ENCODE data around the gene MARS1.

DNA sequence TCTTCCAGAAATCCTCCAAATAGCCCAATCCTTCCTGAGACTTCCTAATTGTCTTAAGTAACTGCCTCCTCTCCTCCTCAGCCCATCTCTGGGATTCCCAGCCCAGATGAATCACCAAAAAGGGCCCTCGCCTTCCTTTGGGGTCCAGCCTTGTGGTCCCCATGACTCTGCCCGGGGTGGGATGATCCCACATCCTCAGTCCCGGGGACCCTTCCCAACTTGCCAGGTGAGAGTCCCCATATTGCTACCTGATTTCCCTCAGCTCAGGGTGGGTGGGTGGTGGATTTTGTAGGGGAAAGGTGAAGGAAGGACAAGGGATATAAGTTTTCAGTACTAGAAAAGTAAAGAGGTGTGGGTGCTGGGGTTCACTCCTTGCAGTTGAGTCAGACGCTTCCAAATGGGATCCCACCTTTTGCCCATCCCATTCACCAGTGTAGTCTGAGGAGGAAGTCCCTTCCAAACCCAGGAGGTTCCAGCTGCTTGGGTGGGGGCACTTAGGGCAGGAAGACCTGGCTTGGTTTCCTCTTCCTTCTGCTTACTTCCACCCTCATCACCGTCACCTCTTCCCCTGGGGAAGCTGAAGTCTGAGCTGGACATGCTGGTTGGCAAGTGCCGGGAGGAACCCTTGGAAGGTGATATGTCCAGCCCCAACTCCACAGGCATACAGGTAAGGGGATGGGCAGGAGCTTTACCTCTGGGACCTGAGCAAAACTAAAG lies 22.7 kb upstream of the MARS1 start:
- TF ChIP-seq, protein P1, sequence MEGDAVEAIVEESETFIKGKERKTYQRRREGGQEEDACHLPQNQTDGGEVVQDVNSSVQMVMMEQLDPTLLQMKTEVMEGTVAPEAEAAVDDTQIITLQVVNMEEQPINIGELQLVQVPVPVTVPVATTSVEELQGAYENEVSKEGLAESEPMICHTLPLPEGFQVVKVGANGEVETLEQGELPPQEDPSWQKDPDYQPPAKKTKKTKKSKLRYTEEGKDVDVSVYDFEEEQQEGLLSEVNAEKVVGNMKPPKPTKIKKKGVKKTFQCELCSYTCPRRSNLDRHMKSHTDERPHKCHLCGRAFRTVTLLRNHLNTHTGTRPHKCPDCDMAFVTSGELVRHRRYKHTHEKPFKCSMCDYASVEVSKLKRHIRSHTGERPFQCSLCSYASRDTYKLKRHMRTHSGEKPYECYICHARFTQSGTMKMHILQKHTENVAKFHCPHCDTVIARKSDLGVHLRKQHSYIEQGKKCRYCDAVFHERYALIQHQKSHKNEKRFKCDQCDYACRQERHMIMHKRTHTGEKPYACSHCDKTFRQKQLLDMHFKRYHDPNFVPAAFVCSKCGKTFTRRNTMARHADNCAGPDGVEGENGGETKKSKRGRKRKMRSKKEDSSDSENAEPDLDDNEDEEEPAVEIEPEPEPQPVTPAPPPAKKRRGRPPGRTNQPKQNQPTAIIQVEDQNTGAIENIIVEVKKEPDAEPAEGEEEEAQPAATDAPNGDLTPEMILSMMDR (IDR thresholded peaks at IDR 0.05; ENCODE audit: insufficient read depth, low read length) = no peak
- TF ChIP-seq GABPA (IDR thresholded peaks at IDR 0.05; ENCODE audit: low read depth) (no peak), POLR2AphosphoS5 (IDR thresholded peaks at IDR 0.05; ENCODE audit: low read depth) (no peak)
- TF ChIP-seq, protein P2, sequence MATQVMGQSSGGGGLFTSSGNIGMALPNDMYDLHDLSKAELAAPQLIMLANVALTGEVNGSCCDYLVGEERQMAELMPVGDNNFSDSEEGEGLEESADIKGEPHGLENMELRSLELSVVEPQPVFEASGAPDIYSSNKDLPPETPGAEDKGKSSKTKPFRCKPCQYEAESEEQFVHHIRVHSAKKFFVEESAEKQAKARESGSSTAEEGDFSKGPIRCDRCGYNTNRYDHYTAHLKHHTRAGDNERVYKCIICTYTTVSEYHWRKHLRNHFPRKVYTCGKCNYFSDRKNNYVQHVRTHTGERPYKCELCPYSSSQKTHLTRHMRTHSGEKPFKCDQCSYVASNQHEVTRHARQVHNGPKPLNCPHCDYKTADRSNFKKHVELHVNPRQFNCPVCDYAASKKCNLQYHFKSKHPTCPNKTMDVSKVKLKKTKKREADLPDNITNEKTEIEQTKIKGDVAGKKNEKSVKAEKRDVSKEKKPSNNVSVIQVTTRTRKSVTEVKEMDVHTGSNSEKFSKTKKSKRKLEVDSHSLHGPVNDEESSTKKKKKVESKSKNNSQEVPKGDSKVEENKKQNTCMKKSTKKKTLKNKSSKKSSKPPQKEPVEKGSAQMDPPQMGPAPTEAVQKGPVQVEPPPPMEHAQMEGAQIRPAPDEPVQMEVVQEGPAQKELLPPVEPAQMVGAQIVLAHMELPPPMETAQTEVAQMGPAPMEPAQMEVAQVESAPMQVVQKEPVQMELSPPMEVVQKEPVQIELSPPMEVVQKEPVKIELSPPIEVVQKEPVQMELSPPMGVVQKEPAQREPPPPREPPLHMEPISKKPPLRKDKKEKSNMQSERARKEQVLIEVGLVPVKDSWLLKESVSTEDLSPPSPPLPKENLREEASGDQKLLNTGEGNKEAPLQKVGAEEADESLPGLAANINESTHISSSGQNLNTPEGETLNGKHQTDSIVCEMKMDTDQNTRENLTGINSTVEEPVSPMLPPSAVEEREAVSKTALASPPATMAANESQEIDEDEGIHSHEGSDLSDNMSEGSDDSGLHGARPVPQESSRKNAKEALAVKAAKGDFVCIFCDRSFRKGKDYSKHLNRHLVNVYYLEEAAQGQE (IDR thresholded peaks at IDR 0.05; ENCODE audit: insufficient replicate concordance, low read depth) = no peak

All from HL-60 (cell line).